Calu3 (cell line): Measurements from ENCODE around the gene ARSG. TPM values are rescaled to one million over a fixed set of nuclear protein-coding genes. Genes with fewer than 3 reads are reported as not detected.

Experiments
- BruUV-seq: library from RNA; stranded (reverse); fragments of 400-500 nt; replicated peaks from 2 replicates; lab custom pipeline; 2021; lab: Mats Ljungman, UMichigan
- CTCF ChIA-PET: fragments of 300-600 bp; sonication (Branson Sonifier 250); formaldehyde crosslinking; loops from one replicate; lab custom pipeline; 2022; ENCODE audit warnings: antibody characterized with exemption; lab: Charles Lee
- DNase-seq: peaks from one replicate; pipeline ENCODE4 v3.0.0; 2022
- H3K27ac Mint-ChIP-seq: one replicate; pipeline ENCODE4 v1.8.0; 2022; ENCODE audit warnings: mixed read lengths; ENCODE audit not compliant: unreplicated experiment
- H3K27me3 Mint-ChIP-seq: one replicate; pipeline ENCODE4 v1.8.0; 2022; ENCODE audit warnings: mixed read lengths; ENCODE audit not compliant: unreplicated experiment
- H3K36me3 Mint-ChIP-seq: one replicate; pipeline ENCODE4 v1.8.0; 2022; ENCODE audit warnings: mild to moderate bottlenecking, moderate library complexity, mixed read lengths; ENCODE audit not compliant: insufficient read depth, unreplicated experiment
- H3K4me1 Mint-ChIP-seq: one replicate; pipeline ENCODE4 v1.8.0; 2022; ENCODE audit warnings: mild to moderate bottlenecking, low read depth, mixed read lengths; ENCODE audit not compliant: unreplicated experiment
- H3K4me3 Mint-ChIP-seq: one replicate; pipeline ENCODE4 v1.8.0; 2022; ENCODE audit warnings: mild to moderate bottlenecking, low read depth, moderate library complexity, mixed read lengths; ENCODE audit not compliant: unreplicated experiment
- H3K9me3 Mint-ChIP-seq: one replicate; pipeline ENCODE4 v1.8.0; 2022; ENCODE audit warnings: low read depth, mixed read lengths; ENCODE audit not compliant: unreplicated experiment
- CTCF ChIP-seq: fragments of 200-600 bp; IDR thresholded peaks from one replicate; pipeline ENCODE4 v1.8.0; 2022; ENCODE audit warnings: antibody characterized with exemption; ENCODE audit not compliant: unreplicated experiment
- intact Hi-C: fragments of 100-400 bp; cut with micrococcal nuclease; formaldehyde crosslinking; loops from one replicate; pipeline ENCODE4 v1.10.0; 2022; ENCODE audit not compliant: unreplicated experiment
- total RNA-seq: library from RNA; stranded (reverse); gene quantifications from 2 replicates; pipeline ENCODE4 v1.2.3, GENCODE V29; 2022

Gene ARSG
- total RNA-seq, 1 experiment from 2014 or later: 1.4 TPM

- Mint-ChIP-seq H3K4me1 (peaks cover 8% of the 10 kb centered on the region), H3K4me3 (no peak overlapping the region), H3K27ac (no peak overlapping the region), H3K36me3 (peaks cover 19% of the 10 kb centered on the region), H3K9me3 (no peaks in the 10 kb centered on the region), H3K27me3 (peaks cover 55% of the 10 kb centered on the region)
- DNase-seq: no peak
- intact Hi-C loops: no loop called here
- no peak for TF ChIP-seq CTCF
- no TSS peak for BruUV-seq
- CTCF ChIA-PET: no interaction called here
Measured at GRCh38 chr17:68293490-68294195, 2.3 kb downstream of the ARSG start.

GRCh38 chr17:68294196-68294555 is 2.9 kb downstream of the ARSG start:
- no peak for DNase-seq
- intact Hi-C loops: no loop called here
- TF ChIP-seq CTCF: no peak
- no TSS peak for BruUV-seq
- CTCF ChIA-PET: no interaction called here
- Mint-ChIP-seq H3K4me1 (peaks cover 8% of the 10 kb centered on the region), H3K27ac (no peak overlapping the region), H3K4me3 (no peak overlapping the region), H3K36me3 (peaks cover 19% of the 10 kb centered on the region), H3K27me3 (peaks cover 49% of the 10 kb centered on the region), H3K9me3 (no peaks in the 10 kb centered on the region)

GRCh38 chr17:68294617-68295016 is 3.3 kb downstream of the ARSG start:
- H3K4me3 Mint-ChIP-seq: no peak overlapping the region
- no peak for TF ChIP-seq CTCF
- intact Hi-C loops: no loop called here
- H3K27ac Mint-ChIP-seq: no peak overlapping the region
- CTCF ChIA-PET: no interaction called here
- peaks cover 45% of the 10 kb centered on the region for H3K27me3 Mint-ChIP-seq
- peaks cover 8% of the 10 kb centered on the region for H3K4me1 Mint-ChIP-seq
- no TSS peak for BruUV-seq
- H3K9me3 Mint-ChIP-seq: no peaks in the 10 kb centered on the region
- H3K36me3 Mint-ChIP-seq: peaks cover 19% of the 10 kb centered on the region
- DNase-seq: no peak

- Mint-ChIP-seq H3K27ac (no peak overlapping the region), H3K4me1 (peaks cover 8% of the 10 kb centered on the region), H3K4me3 (no peak overlapping the region), H3K36me3 (peaks cover 19% of the 10 kb centered on the region), H3K27me3 (peaks cover 40% of the 10 kb centered on the region), H3K9me3 (no peaks in the 10 kb centered on the region)
- no TSS peak for BruUV-seq
- no peak for DNase-seq
- TF ChIP-seq CTCF: no peak
- CTCF ChIA-PET: no interaction called here
- intact Hi-C loops: no loop called here
Measured at GRCh38 chr17:68295086-68295485, 3.8 kb downstream of the ARSG start.
